ENCODE data around the gene MYEOV.

The MYEOV gene

GRCh38 chr11:69287968-69288882 lies 5.7 kb upstream of the MYEOV start:
- DNase-seq, result no peak

- DNase-seq, result no peak
These were observed 5.1 kb upstream of the MYEOV start for GRCh38 chr11:69288883-69289242.

- DNase-seq, result no peak
These were observed 3.1 kb upstream of the MYEOV start for GRCh38 chr11:69290806-69291205.

GRCh38 chr11:69291459-69292110 lies 2.4 kb upstream of the MYEOV start:
- DNase-seq, result no peak

GRCh38 chr11:69292221-69292648 lies 1.7 kb upstream of the MYEOV start:
- peak; percentile 56 for DNase-seq

GRCh38 chr11:69293087-69293486 lies 868 bp upstream of the MYEOV start:
- no peak for DNase-seq

GRCh38 chr11:69294571-69295078 lies 670 bp downstream of the MYEOV start:
- DNase-seq, result no peak

- DNase-seq, result no peak
These were observed 1.4 kb downstream of the MYEOV start for GRCh38 chr11:69295079-69295994.

GRCh38 chr11:69295995-69296889 lies 2.3 kb downstream of the MYEOV start:
- DNase-seq, result no peak

GRCh38 chr11:69296890-69297786 lies 3.2 kb downstream of the MYEOV start:
- peak; percentile 67 for DNase-seq

- peak; percentile 32 for DNase-seq
These were observed 3.9 kb downstream of the MYEOV start for GRCh38 chr11:69297787-69298266.

GRCh38 chr11:69298267-69299022 lies 4.5 kb downstream of the MYEOV start:
- DNase-seq, result no peak

- no peak for DNase-seq
These were observed 5.1 kb downstream of the MYEOV start for GRCh38 chr11:69299023-69299461.

- DNase-seq, result no peak
These were observed 5.6 kb downstream of the MYEOV start for GRCh38 chr11:69299572-69299971.

- DNase-seq, result no peak
These were observed 6.4 kb downstream of the MYEOV start for GRCh38 chr11:69300120-69301060.

GRCh38 chr11:69301081-69301454 lies 7.1 kb downstream of the MYEOV start:
- no peak for DNase-seq

- no peak for DNase-seq
These were observed 7.8 kb downstream of the MYEOV start for GRCh38 chr11:69301455-69302401.
